GM12872 (cell line): Measurements from ENCODE around the gene KIAA0319L.

Experiments used
- TF ChIP-seq, protein P1 (sequence below): IDR thresholded peaks from 3 replicates; pipeline ENCODE4 v1.5.1; 2011; ENCODE audit warnings: low read depth, mild to moderate bottlenecking, low read length, moderate library complexity; ENCODE audit not compliant: insufficient read depth

KIAA0319L gene

DNA sequence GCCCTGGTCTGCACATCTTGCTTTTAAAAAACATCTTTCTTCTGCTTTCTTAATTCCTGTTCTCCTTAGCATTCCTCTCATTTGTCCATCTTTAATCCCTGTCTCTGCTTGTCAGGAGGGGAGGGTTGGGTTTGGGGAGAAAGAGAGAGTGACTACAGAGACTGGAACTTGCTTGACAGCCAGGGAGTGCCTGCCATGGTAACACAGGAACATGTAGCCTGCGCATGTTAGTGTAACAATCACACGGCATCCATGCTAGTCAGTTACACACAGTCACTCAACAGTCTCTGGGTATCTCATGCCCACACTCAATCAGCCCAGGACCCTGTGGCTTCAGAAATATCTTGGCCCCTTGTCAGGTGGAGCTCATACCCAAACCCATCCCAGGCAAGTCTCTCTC lies 15.1 kb upstream of the KIAA0319L start:
- TF ChIP-seq, protein P1, sequence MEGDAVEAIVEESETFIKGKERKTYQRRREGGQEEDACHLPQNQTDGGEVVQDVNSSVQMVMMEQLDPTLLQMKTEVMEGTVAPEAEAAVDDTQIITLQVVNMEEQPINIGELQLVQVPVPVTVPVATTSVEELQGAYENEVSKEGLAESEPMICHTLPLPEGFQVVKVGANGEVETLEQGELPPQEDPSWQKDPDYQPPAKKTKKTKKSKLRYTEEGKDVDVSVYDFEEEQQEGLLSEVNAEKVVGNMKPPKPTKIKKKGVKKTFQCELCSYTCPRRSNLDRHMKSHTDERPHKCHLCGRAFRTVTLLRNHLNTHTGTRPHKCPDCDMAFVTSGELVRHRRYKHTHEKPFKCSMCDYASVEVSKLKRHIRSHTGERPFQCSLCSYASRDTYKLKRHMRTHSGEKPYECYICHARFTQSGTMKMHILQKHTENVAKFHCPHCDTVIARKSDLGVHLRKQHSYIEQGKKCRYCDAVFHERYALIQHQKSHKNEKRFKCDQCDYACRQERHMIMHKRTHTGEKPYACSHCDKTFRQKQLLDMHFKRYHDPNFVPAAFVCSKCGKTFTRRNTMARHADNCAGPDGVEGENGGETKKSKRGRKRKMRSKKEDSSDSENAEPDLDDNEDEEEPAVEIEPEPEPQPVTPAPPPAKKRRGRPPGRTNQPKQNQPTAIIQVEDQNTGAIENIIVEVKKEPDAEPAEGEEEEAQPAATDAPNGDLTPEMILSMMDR: no peak

- TF ChIP-seq, protein P1: no peak
These were observed 14.1 kb upstream of the KIAA0319L start for GRCh38 chr1:35571263-35571662.

- TF ChIP-seq, protein P1: no peak
These were observed 13.5 kb upstream of the KIAA0319L start for GRCh38 chr1:35570589-35571137.

DNA sequence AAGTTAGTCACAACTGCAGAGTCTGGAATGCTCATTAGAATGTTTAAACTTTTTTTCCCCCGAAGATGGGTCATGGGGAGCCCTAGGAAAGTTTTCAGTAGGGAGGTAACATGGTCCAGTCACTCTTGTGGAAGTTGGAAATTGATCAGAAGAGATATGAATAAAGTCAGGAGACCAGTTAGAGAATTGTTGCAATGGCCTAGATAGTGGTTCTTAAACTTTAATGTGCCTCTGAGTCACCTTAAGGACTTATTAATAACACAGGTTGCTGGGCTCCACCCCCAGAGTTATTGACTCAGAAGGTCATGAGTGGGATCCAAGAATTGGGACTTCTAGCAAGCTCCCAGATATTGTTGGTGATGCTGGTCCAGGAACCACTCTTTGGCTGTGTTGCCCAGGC lies 12.7 kb upstream of the KIAA0319L start:
- TF ChIP-seq, protein P1: no peak

DNA sequence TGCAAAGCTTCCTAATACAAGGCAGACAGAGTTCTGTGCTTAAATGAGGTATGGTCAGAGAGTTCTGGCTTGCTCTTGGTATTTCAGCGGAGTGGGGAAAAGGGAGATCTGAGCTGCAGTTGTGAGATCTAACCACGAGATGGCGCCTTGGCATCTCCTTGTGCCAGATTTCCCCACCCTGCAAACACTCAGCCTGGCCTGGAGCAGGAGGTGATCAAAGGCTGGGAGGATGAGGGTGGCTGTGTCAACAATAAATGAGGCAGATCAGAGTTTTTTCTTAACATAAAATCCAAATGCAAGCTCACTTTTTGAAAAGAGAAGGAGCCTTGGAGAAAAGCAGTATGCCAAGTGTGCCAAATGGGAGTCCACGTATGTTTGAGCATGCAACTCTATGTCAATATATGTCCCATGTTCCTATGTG lies 11.8 kb upstream of the KIAA0319L start:
- TF ChIP-seq, protein P1: peak; percentile 93

DNA sequence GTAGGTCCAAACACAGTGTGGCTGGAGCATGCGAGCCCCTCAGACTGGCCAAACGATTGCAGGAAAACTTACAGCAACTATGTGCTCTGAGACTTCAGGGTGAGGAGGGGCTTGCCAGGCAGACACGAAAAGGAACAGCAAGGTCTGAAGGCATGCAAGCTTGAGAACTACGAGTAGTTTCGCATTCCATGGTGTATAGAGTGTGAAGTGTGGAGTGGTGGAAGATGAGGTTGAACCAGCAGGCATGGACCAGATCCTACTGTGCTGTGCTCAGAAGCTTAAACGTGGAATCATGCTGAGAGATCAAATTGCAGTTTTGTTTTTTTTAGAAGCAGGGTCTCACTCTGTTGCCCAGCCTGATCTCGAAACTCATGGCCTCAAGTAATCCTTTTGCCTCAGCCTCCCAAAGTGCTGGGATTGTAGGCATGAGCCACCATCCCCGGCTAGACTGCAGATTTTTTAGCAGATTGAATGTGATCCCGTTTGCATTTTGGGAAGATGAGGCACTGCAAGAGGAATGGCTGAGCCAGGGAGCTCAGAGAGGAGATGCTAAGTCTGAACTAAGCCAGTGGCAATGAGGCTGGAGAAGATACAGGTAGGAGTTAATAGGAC lies 10.8 kb upstream of the KIAA0319L start:
- TF ChIP-seq, protein P1: no peak

DNA sequence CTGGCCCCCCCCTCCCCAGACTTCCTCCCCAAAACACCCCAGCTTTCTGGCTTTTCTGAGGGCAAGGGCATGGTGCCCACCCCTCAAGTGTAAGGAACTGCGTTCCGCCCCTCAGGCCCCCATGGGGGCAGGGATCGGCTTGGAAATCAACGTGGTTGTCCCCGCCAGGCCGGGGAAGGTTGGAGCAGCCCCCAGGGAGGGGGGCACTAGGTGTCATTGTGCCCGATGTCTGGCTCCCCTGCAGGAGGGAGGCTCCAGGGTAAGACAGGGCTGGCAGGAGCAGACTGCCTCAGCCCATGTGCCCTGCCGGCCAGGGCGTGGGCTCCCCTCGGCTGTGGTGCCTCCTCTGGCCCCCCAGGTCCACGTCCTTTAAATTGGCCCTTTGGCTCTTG lies 8.5 kb upstream of the KIAA0319L start:
- TF ChIP-seq, protein P1: no peak
